ENCODE results near the gene ASAP2. TPM values are rescaled to one million over a fixed set of nuclear protein-coding genes. Genes with fewer than 3 reads are reported as not detected.

ASAP2 gene
- total and polyA plus RNA-seq, 2 donors (not counting 1 experiment from before 2014, with no cell fraction given), result 0.04 TPM; not detected in 1

GRCh38 chr2:9309147-9309546, 102.5 kb downstream of the ASAP2 start:
- TF ChIP-seq CTCF (IDR thresholded peaks at IDR 0.05), result no peak
- TF ChIP-seq EZH2 (IDR thresholded peaks at IDR 0.05; ENCODE audit: borderline replicate concordance, insufficient read depth, low read depth, low read length, poor library complexity, severe bottlenecking), result no peak
- no peak for DNase-seq
- H3K79me2 ChIP-seq (ENCODE audit: control insufficient read depth, insufficient read depth, low read length), result no peaks in the 10 kb centered on the region
- intact Hi-C loops (cut with micrococcal nuclease), result no loop called here
- Mint-ChIP-seq H3K27me3 (peaks cover 3% of the 10 kb centered on the region), H3K4me3 (no peak overlapping the region), H3K9me3 (ENCODE audit: insufficient read depth) (no peaks in the 10 kb centered on the region), H3K27ac (no peak overlapping the region), H3K4me1 (no peaks in the 10 kb centered on the region)
- ATAC-seq (ENCODE audit: low read depth), result no peak
- H3K27ac ChIP-seq (ENCODE audit: low read length in 2 of 2), result no peak overlapping the region
- POLR2A ChIA-PET, result no interaction called here
- CTCF ChIA-PET, result no interaction called here
- no peak overlapping the region for H3K4me2 ChIP-seq (replicated peaks; ENCODE audit: low read depth, low read length, poor library complexity, severe bottlenecking)
- H3K4me3 ChIP-seq (ENCODE audit: control extremely low read depth in 1 of 5, extremely low read depth in 1 of 5, insufficient read depth in 1 of 5, low read depth in 2 of 5, low read length in 4 of 5), result no peak overlapping the region
- no peak overlapping the region for H2AFZ ChIP-seq (ENCODE audit: insufficient read depth, low read depth, low read length, poor library complexity, severe bottlenecking)
- no peaks in the 10 kb centered on the region for H3K9me3 ChIP-seq (ENCODE audit: control extremely low read depth in 1 of 3, control insufficient read depth in 2 of 3, insufficient read depth in 1 of 3, low read length in 2 of 3)
- WGBS (ENCODE audit: insufficient coverage), result 98% methylated on average over 9 of the region's 9 CpGs
- H3K36me3 ChIP-seq (replicated peaks in 1 of 2; ENCODE audit: control extremely low read depth in 1 of 2, control insufficient read depth in 1 of 2, extremely low read depth in 1 of 2, insufficient read depth in 2 of 2, low read length in 1 of 2), result no peaks in the 10 kb centered on the region
- no peak overlapping the region for H3K9ac ChIP-seq (ENCODE audit: low read length)
- H3K4me1 ChIP-seq (ENCODE audit: control insufficient read depth in 2 of 2, insufficient read depth in 2 of 2, low read length in 2 of 2), result no peaks in the 10 kb centered on the region
- no peaks in the 10 kb centered on the region for H3K27me3 ChIP-seq (replicated peaks in 1 of 4; ENCODE audit: control extremely low read depth in 1 of 4, control insufficient read depth in 3 of 4, insufficient read depth in 4 of 4, low read length in 3 of 4)
- H4K20me1 ChIP-seq (ENCODE audit: control insufficient read depth, insufficient read depth, low read length, poor library complexity, severe bottlenecking), result no peaks in the 10 kb centered on the region

GRCh38 chr2:9310377-9310776, 103.8 kb downstream of the ASAP2 start:
- H3K9ac ChIP-seq (ENCODE audit: low read length), result no peak overlapping the region
- H3K36me3 ChIP-seq (replicated peaks in 1 of 2; ENCODE audit: control extremely low read depth in 1 of 2, control insufficient read depth in 1 of 2, extremely low read depth in 1 of 2, insufficient read depth in 2 of 2, low read length in 1 of 2), result no peaks in the 10 kb centered on the region
- ChIA-PET CTCF (no interaction called here), POLR2A (no interaction called here)
- no peaks in the 10 kb centered on the region for H3K9me3 ChIP-seq (ENCODE audit: control extremely low read depth in 1 of 3, control insufficient read depth in 2 of 3, insufficient read depth in 1 of 3, low read length in 2 of 3)
- no peak overlapping the region for H3K27ac Mint-ChIP-seq
- H3K27ac ChIP-seq (ENCODE audit: low read length in 2 of 2), result no peak overlapping the region
- H3K4me1 Mint-ChIP-seq, result no peaks in the 10 kb centered on the region
- no peaks in the 10 kb centered on the region for H4K20me1 ChIP-seq (ENCODE audit: control insufficient read depth, insufficient read depth, low read length, poor library complexity, severe bottlenecking)
- H3K4me1 ChIP-seq (ENCODE audit: control insufficient read depth in 2 of 2, insufficient read depth in 2 of 2, low read length in 2 of 2), result no peaks in the 10 kb centered on the region
- TF ChIP-seq EZH2 (IDR thresholded peaks at IDR 0.05; ENCODE audit: borderline replicate concordance, insufficient read depth, low read depth, low read length, poor library complexity, severe bottlenecking), result no peak
- no peak for TF ChIP-seq CTCF (IDR thresholded peaks at IDR 0.05)
- H2AFZ ChIP-seq (ENCODE audit: insufficient read depth, low read depth, low read length, poor library complexity, severe bottlenecking), result no peak overlapping the region
- 75% methylated on average over 1 of the region's 1 CpG for whole genome bisulfite sequencing (ENCODE audit: insufficient coverage)
- no peak overlapping the region for H3K4me2 ChIP-seq (replicated peaks; ENCODE audit: low read depth, low read length, poor library complexity, severe bottlenecking)
- no peaks in the 10 kb centered on the region for H3K79me2 ChIP-seq (ENCODE audit: control insufficient read depth, insufficient read depth, low read length)
- peaks cover 10% of the 10 kb centered on the region for H3K27me3 Mint-ChIP-seq
- intact Hi-C loops (cut with micrococcal nuclease), result no loop called here
- no peaks in the 10 kb centered on the region for H3K27me3 ChIP-seq (replicated peaks in 1 of 4; ENCODE audit: control extremely low read depth in 1 of 4, control insufficient read depth in 3 of 4, insufficient read depth in 4 of 4, low read length in 3 of 4)
- no peak for ATAC-seq (ENCODE audit: low read depth)
- DNase-seq, result no peak
- no peak overlapping the region for H3K4me3 Mint-ChIP-seq
- no peak overlapping the region for H3K4me3 ChIP-seq (ENCODE audit: control extremely low read depth in 1 of 5, extremely low read depth in 1 of 5, insufficient read depth in 1 of 5, low read depth in 2 of 5, low read length in 4 of 5)
- no peaks in the 10 kb centered on the region for H3K9me3 Mint-ChIP-seq (ENCODE audit: insufficient read depth)
